Lower leg skin (tissue), 3 donors: Measurements from ENCODE around the gene SH3RF1.

Experiments
- CTCF ChIP-seq, 3 donors: fragments of 450-650 bp; IDR thresholded peaks; one replicate each; pipeline ENCODE4 v1.5.1; 2016; ENCODE audit warnings: antibody characterized with exemption in 3 of 3, mild to moderate bottlenecking in 3 of 3, moderate library complexity in 2 of 3
- POLR2A ChIP-seq, 2 donors: fragments of 450-650 bp; IDR thresholded peaks; one replicate each; pipeline ENCODE4 v1.6.1; 2016 to 2017; ENCODE audit warnings: antibody characterized with exemption in 2 of 2, mild to moderate bottlenecking in 1 of 2, moderate library complexity in 1 of 2

- no peak for TF ChIP-seq CTCF (IDR thresholded peaks at IDR 0.05)
- no peak for TF ChIP-seq POLR2A (IDR thresholded peaks at IDR 0.05)
Observed at GRCh38 chr4:169105620-169106019, 165.1 kb downstream of the SH3RF1 start.
